Smooth muscle cell (in vitro differentiated cells): ENCODE results near the gene RIOK1. TPM values are rescaled to one million over a fixed set of nuclear protein-coding genes. Genes with fewer than 3 reads are reported as not detected.
A peak's percentile ranks its signal among the peaks of the same experiment; 100 is the strongest.

Experiments used
- DNase-seq: peaks from one replicate; lab custom pipeline; 2025; ENCODE audit not compliant: unreplicated experiment; lab: John Stamatoyannopoulos, UW
- H2AFZ ChIP-seq: fragments of 200-600 bp; sonication (generic); 2 replicates; pipeline ENCODE4 v1.6.0; 2016; ENCODE audit warnings: antibody characterized with exemption, low read depth, mild to moderate bottlenecking
- H3F3A ChIP-seq: fragments of 200-600 bp; sonication (generic); 2 replicates; pipeline ENCODE4 v1.6.0; 2017; ENCODE audit warnings: antibody characterized with exemption, low read depth
- H3K27ac ChIP-seq: fragments of 200-600 bp; sonication (generic); 2 replicates; pipeline ENCODE4 v1.5.1; 2016; ENCODE audit warnings: low read depth, mild to moderate bottlenecking
- H3K27me3 ChIP-seq: fragments of 200-600 bp; sonication (generic); 2 replicates; pipeline ENCODE4 v1.6.1; 2016; ENCODE audit warnings: low read depth, mild to moderate bottlenecking
- H3K36me3 ChIP-seq: fragments of 200-600 bp; sonication (generic); 2 replicates; pipeline ENCODE4 v1.5.1; 2016; ENCODE audit warnings: low read depth
- H3K4me1 ChIP-seq: fragments of 200-600 bp; sonication (generic); 2 replicates; pipeline ENCODE4 v1.5.1; 2016; ENCODE audit warnings: low read depth
- H3K4me2 ChIP-seq: fragments of 200-600 bp; sonication (generic); 2 replicates; pipeline ENCODE4 v1.6.0; 2016; ENCODE audit warnings: mild to moderate bottlenecking
- H3K4me3 ChIP-seq: fragments of 200-600 bp; sonication (generic); 2 replicates; pipeline ENCODE4 v1.5.1; 2016; ENCODE audit warnings: mild to moderate bottlenecking
- H3K79me2 ChIP-seq: fragments of 200-600 bp; sonication (generic); 2 replicates; pipeline ENCODE4 v1.6.0; 2016; ENCODE audit warnings: low read depth, mild to moderate bottlenecking
- H3K9ac ChIP-seq: fragments of 200-600 bp; sonication (generic); 2 replicates; pipeline ENCODE4 v1.6.0; 2016; ENCODE audit warnings: low read depth
- H3K9me3 ChIP-seq: fragments of 200-600 bp; sonication (generic); replicated peaks from 2 replicates; pipeline ENCODE4 v1.5.1; 2016; ENCODE audit warnings: low read depth
- H4K20me1 ChIP-seq: fragments of 200-600 bp; sonication (generic); 2 replicates; pipeline ENCODE4 v1.6.0; 2016; ENCODE audit warnings: low read depth
- CTCF ChIP-seq: fragments of 200-600 bp; sonication (generic); IDR thresholded peaks from 2 replicates; pipeline ENCODE4 v1.5.1; 2017; ENCODE audit warnings: borderline replicate concordance, mild to moderate bottlenecking, antibody characterized with exemption; ENCODE audit not compliant: insufficient read depth, poor library complexity, severe bottlenecking
- WGBS: methylation state at CpG from one replicate; pipeline ENCODE4 v1.1.7; 2016; ENCODE audit warnings: low lambda C conversion rate; 5-methylcytosine and 5-hydroxymethylcytosine counted together
- polyA plus RNA-seq: library from polyadenylated mRNA; unstranded; fragments of >200 nt; fragmentation: Nextera tagmentation; extraction: Ambion mirVana; gene quantifications from 2 replicates; pipeline ENCODE4 v1.2.1, GENCODE V29; 2016
- total RNA-seq: library from RNA; depleted of rRNA; stranded (reverse); fragments of >200 nt; gene quantifications from 2 replicates; pipeline ENCODE4 v1.2.3, GENCODE V29; 2014

RIOK1 gene
- total and polyA plus RNA-seq, 2 experiments from 2014 or later, result 12.4 TPM

- no peaks in the 10 kb centered on the region for H3K79me2 ChIP-seq
- H3K4me2 ChIP-seq, result no peak overlapping the region
- no peaks in the 10 kb centered on the region for H3K9me3 ChIP-seq
- H3K9ac ChIP-seq, result no peak overlapping the region
- H3F3A ChIP-seq, result peaks cover 5% of the 10 kb centered on the region
- H3K27ac ChIP-seq, result no peak overlapping the region
- H4K20me1 ChIP-seq, result no peaks in the 10 kb centered on the region
- H3K4me3 ChIP-seq, result no peak overlapping the region
- WGBS, result 88% methylated on average over 25 of the region's 25 CpGs
- DNase-seq, result no peak
- TF ChIP-seq CTCF, result peak; percentile 46
- no peak overlapping the region for H2AFZ ChIP-seq
- H3K4me1 ChIP-seq, result no peaks in the 10 kb centered on the region
- no peaks in the 10 kb centered on the region for H3K27me3 ChIP-seq
- no peaks in the 10 kb centered on the region for H3K36me3 ChIP-seq
Measured at GRCh38 chr6:7424967-7425807, 35.6 kb downstream of the RIOK1 start.

GRCh38 chr6:7425808-7426190, 36.2 kb downstream of the RIOK1 start:
- TF ChIP-seq CTCF, result no peak
- Histone ChIP-seq H4K20me1 (no peaks in the 10 kb centered on the region), H3K27ac (no peak overlapping the region), H3K4me1 (no peaks in the 10 kb centered on the region), H3K9me3 (no peaks in the 10 kb centered on the region), H3K4me3 (no peak overlapping the region), H2AFZ (no peak overlapping the region), H3K27me3 (no peaks in the 10 kb centered on the region), H3K79me2 (no peaks in the 10 kb centered on the region), H3F3A (peaks cover 5% of the 10 kb centered on the region), H3K4me2 (no peak overlapping the region), H3K9ac (no peak overlapping the region), H3K36me3 (no peaks in the 10 kb centered on the region)
- 97% methylated on average over 27 of the region's 39 CpGs for WGBS
- DNase-seq, result no peak

GRCh38 chr6:7426447-7427169, 37.0 kb downstream of the RIOK1 start:
- no peaks in the 10 kb centered on the region for H3K36me3 ChIP-seq
- no peaks in the 10 kb centered on the region for H3K4me1 ChIP-seq
- no peak overlapping the region for H3K9ac ChIP-seq
- 84% methylated on average over 16 of the region's 16 CpGs for WGBS
- no peak overlapping the region for H3K4me3 ChIP-seq
- DNase-seq, result no peak
- H3K27ac ChIP-seq, result peak overlapping the region; percentile 72
- H3K79me2 ChIP-seq, result no peaks in the 10 kb centered on the region
- peak overlapping the region; percentile 52 for H3K4me2 ChIP-seq
- peaks cover 5% of the 10 kb centered on the region for H3F3A ChIP-seq
- TF ChIP-seq CTCF, result no peak
- no peaks in the 10 kb centered on the region for H4K20me1 ChIP-seq
- no peak overlapping the region for H2AFZ ChIP-seq
- H3K27me3 ChIP-seq, result no peaks in the 10 kb centered on the region
- H3K9me3 ChIP-seq, result no peaks in the 10 kb centered on the region
